Liver (tissue), 9 donors: Measurements from ENCODE around the gene CRTAP. TPM values are rescaled to one million over a fixed set of nuclear protein-coding genes. Genes with fewer than 3 reads are reported as not detected.
A peak's percentile ranks its signal among the peaks of the same experiment; 100 is the strongest.

Experiments
- DNase-seq: peaks from one replicate; pipeline ENCODE4 v3.0.0-alpha.2; 2017; ENCODE audit warnings: low spot score
- H3K27ac ChIP-seq, 2 donors: one replicate each; pipeline ENCODE4 v1.7.0; 2013; ENCODE audit warnings: inconsistent platforms in 2 of 2, low read length in 2 of 2, control low read depth in 1 of 2, low read depth in 1 of 2, mild to moderate bottlenecking in 1 of 2
- H3K27me3 ChIP-seq, 4 donors: one replicate each; pipeline versions ENCODE4 v1.6.1 to v1.7.0; 2013; ENCODE audit warnings: low read length in 3 of 4, inconsistent platforms in 1 of 4, mild to moderate bottlenecking in 1 of 4, moderate library complexity in 1 of 4; ENCODE audit not compliant: control insufficient read depth in 4 of 4, insufficient read depth in 4 of 4
- H3K36me3 ChIP-seq, 4 donors: one replicate each; pipeline versions ENCODE4 v1.6.1 to v1.7.0; 2013; ENCODE audit warnings: low read length in 3 of 4, mild to moderate bottlenecking in 3 of 4, low read depth in 1 of 4, moderate library complexity in 1 of 4; ENCODE audit not compliant: control insufficient read depth in 4 of 4, insufficient read depth in 3 of 4
- H3K4me1 ChIP-seq, 4 donors: one replicate each; pipeline versions ENCODE4 v1.6.1 to v1.7.0; 2013; ENCODE audit warnings: low read length in 3 of 4, mild to moderate bottlenecking in 3 of 4, moderate library complexity in 1 of 4; ENCODE audit not compliant: control insufficient read depth in 4 of 4, insufficient read depth in 4 of 4
- H3K4me3 ChIP-seq, 3 donors: one replicate each; pipeline versions ENCODE4 v1.6.1 to v1.7.0; 2013; ENCODE audit warnings: low read length in 3 of 3, control low read depth in 1 of 3, low read depth in 1 of 3, mild to moderate bottlenecking in 1 of 3
- H3K9ac ChIP-seq, 2 donors: one replicate each; pipeline ENCODE4 v1.7.0; 2013; ENCODE audit warnings: low read length in 2 of 2, mild to moderate bottlenecking in 2 of 2, moderate library complexity in 2 of 2, control low read depth in 1 of 2, low read depth in 1 of 2
- H3K9me3 ChIP-seq, 4 donors: one replicate each; pipeline versions ENCODE4 v1.6.1 to v1.7.0; 2013; ENCODE audit warnings: low read length in 3 of 4; ENCODE audit not compliant: control insufficient read depth in 4 of 4
- EGR1 ChIP-seq, 2 donors: IDR thresholded peaks; 2 replicates each; pipeline ENCODE4 v1.6.1; 2016 to 2018; ENCODE audit warnings: antibody characterized with exemption in 2 of 2, low read depth in 2 of 2
- FOXA1 ChIP-seq: IDR thresholded peaks from 2 replicates; pipeline ENCODE4 v1.6.1; 2016; ENCODE audit warnings: antibody characterized with exemption
- FOXA2 ChIP-seq: IDR thresholded peaks from 2 replicates; pipeline ENCODE4 v1.6.1; 2016; ENCODE audit warnings: antibody characterized with exemption
- GABPA ChIP-seq, 2 donors: IDR thresholded peaks in 1 of 2; conservative IDR thresholded peaks in 1 of 2; 2 replicates each; pipeline ENCODE4 v1.6.1; 2016; ENCODE audit warnings: antibody characterized with exemption in 2 of 2, mild to moderate bottlenecking in 1 of 2, moderate library complexity in 1 of 2
- HNF4A ChIP-seq, 2 donors: conservative IDR thresholded peaks; 2 replicates each; pipeline ENCODE4 v1.6.1; 2016; ENCODE audit warnings: antibody characterized with exemption in 2 of 2, mild to moderate bottlenecking in 2 of 2
- HNF4G ChIP-seq: IDR thresholded peaks from 2 replicates; pipeline ENCODE4 v1.6.1; 2016; ENCODE audit warnings: antibody characterized with exemption
- JUND ChIP-seq, 2 donors: IDR thresholded peaks; 2 replicates each; pipeline ENCODE4 v1.6.1; 2016; ENCODE audit warnings: antibody characterized with exemption in 2 of 2
- MAX ChIP-seq: IDR thresholded peaks from 2 replicates; pipeline ENCODE4 v1.6.1; 2016; ENCODE audit warnings: antibody characterized with exemption
- NR2F2 ChIP-seq: IDR thresholded peaks from 2 replicates; pipeline ENCODE4 v1.6.1; 2016; ENCODE audit warnings: antibody characterized with exemption
- RAD21 ChIP-seq, 2 donors: IDR thresholded peaks; 2 replicates each; pipeline ENCODE4 v1.6.1; 2016; ENCODE audit warnings: antibody characterized with exemption in 2 of 2, mild to moderate bottlenecking in 2 of 2
- RXRA ChIP-seq, 2 donors: IDR thresholded peaks; 2 replicates each; pipeline ENCODE4 v1.6.1; 2017 to 2018; ENCODE audit warnings: antibody characterized with exemption in 2 of 2, mild to moderate bottlenecking in 1 of 2
- SP1 ChIP-seq: IDR thresholded peaks from 2 replicates; pipeline ENCODE4 v1.6.1; 2018; ENCODE audit warnings: antibody characterized with exemption, mild to moderate bottlenecking
- TAF1 ChIP-seq: conservative IDR thresholded peaks from 2 replicates; pipeline ENCODE4 v1.6.1; 2016; ENCODE audit warnings: antibody characterized with exemption, mild to moderate bottlenecking
- YY1 ChIP-seq: IDR thresholded peaks from 2 replicates; pipeline ENCODE4 v1.6.1; 2016; ENCODE audit warnings: antibody characterized with exemption, mild to moderate bottlenecking
- ZBTB33 ChIP-seq: IDR thresholded peaks from 2 replicates; pipeline ENCODE4 v1.6.1; 2016; ENCODE audit warnings: antibody characterized with exemption
- WGBS: extraction: QIAGEN DNeasy Blood & Tissue Kit; methylation state at CpG from one replicate; pipeline ENCODE4 v1.1.7; 2013; 5-methylcytosine and 5-hydroxymethylcytosine counted together
- polyA plus RNA-seq, 2 donors: library from polyadenylated mRNA; stranded (reverse) in 1 of 2; unstranded in 1 of 2; fragments of 200-250 nt in 1 of 2; fragments of >200 nt in 1 of 2; fragmentation: Nextera tagmentation in 1 of 2; extraction: Ambion mirVana in 1 of 2; gene quantifications; one replicate each; pipeline versions ENCODE4 v1.2.1 to v1.2.3, GENCODE V29; 2013 to 2015
- total RNA-seq, 2 donors: library from RNA; depleted of rRNA; stranded (reverse); fragments of >200 nt; gene quantifications; one replicate each; pipeline ENCODE4 v1.2.3, GENCODE V29; 2014
- TF ChIP-seq, protein P1 (sequence below): IDR thresholded peaks from 2 replicates; pipeline ENCODE4 v1.6.1; 2016; ENCODE audit warnings: antibody characterized with exemption
- TF ChIP-seq, protein P2 (sequence below): fragments of 150-350 bp; IDR thresholded peaks from 2 replicates; pipeline ENCODE4 v1.5.1; 2017; ENCODE audit warnings: improper control_type of control experiment, low read depth, low read length; ENCODE audit not compliant: missing input control
- TF ChIP-seq, protein P3 (sequence below): IDR thresholded peaks from 2 replicates; pipeline ENCODE4 v1.6.1; 2016; ENCODE audit warnings: antibody characterized with exemption, mild to moderate bottlenecking
- donor health status: healthy.
- donor health status: healthy.
- donor health status: healthy.
- donor health status: healthy.
- donor health status: healthy.

Gene CRTAP
- total and polyA plus RNA-seq, 4 donors, result 26.5 to 47.6 (median 38.5) TPM

- TF ChIP-seq ZBTB33, result no peak
- no peak for TF ChIP-seq GABPA (IDR thresholded peaks at IDR 0.05 in 1 of 2, conservative IDR thresholded peaks at IDR 0.05 in 1 of 2)
- TF ChIP-seq RAD21 (IDR thresholded peaks at IDR 0.05), result no peak
- peak; percentile 66 to 73 for TF ChIP-seq JUND (IDR thresholded peaks at IDR 0.05)
- TF ChIP-seq, protein P1, sequence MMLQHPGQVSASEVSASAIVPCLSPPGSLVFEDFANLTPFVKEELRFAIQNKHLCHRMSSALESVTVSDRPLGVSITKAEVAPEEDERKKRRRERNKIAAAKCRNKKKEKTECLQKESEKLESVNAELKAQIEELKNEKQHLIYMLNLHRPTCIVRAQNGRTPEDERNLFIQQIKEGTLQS, result no peak
- no peak for TF ChIP-seq FOXA2
- peak in 1 of 2 donors; percentile 24 for TF ChIP-seq RXRA (IDR thresholded peaks at IDR 0.05)
- TF ChIP-seq YY1, result peak; percentile 53
- no peak for TF ChIP-seq TAF1
- TF ChIP-seq FOXA1, result no peak
- no peak for TF ChIP-seq HNF4G
- no peak for TF ChIP-seq HNF4A (conservative IDR thresholded peaks at IDR 0.05)
- no peak for TF ChIP-seq SP1
- Histone ChIP-seq H3K36me3 (no peaks in the 10 kb centered on the region), H3K27me3 (no peaks in the 10 kb centered on the region), H3K9ac (no peak overlapping the region), H3K4me3 (no peak overlapping the region), H3K9me3 (no peaks in the 10 kb centered on the region), H3K27ac (peak overlapping the region; percentile 78 to 94), H3K4me1 (peaks cover 3 to 19% (median 11%) of the 10 kb centered on the region in 4 donors)
- no peak for DNase-seq
- WGBS, result 77% methylated on average over 13 of the region's 13 CpGs
These were observed 1.4 kb downstream of the CRTAP start for GRCh38 chr3:33115024-33115768.

DNA sequence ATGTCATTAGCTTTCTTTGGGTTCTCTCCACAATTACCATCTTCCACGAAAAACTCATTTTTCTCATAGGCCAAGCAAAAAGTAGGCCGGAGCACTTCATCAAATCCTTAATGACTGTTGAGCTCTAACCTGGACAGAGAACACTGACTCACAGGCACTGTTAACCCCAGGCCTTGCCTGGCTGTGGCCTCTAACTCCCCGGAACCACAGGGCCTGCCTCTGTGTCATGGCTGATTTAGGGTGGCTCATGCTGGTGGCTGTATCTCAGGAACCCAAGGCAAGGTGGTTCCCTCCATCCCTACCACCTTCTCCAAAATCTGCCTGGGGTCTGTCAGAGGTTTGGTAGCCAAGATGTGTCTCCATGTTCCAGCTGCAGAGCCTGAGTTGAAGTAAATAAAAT is 3.6 kb downstream of the CRTAP start:
- TF ChIP-seq, protein P1, result no peak
- TF ChIP-seq GABPA (IDR thresholded peaks at IDR 0.05 in 1 of 2, conservative IDR thresholded peaks at IDR 0.05 in 1 of 2) (no peak), HNF4G (no peak), RXRA (IDR thresholded peaks at IDR 0.05) (no peak), JUND (IDR thresholded peaks at IDR 0.05) (no peak), NR2F2 (no peak), EGR1 (IDR thresholded peaks at IDR 0.05; ENCODE audit: low read depth in 2 of 2) (no peak), HNF4A (conservative IDR thresholded peaks at IDR 0.05) (no peak), FOXA1 (no peak), SP1 (no peak), TAF1 (no peak), MAX (no peak), FOXA2 (no peak), RAD21 (IDR thresholded peaks at IDR 0.05) (no peak), YY1 (no peak), ZBTB33 (no peak)
- TF ChIP-seq, protein P2, sequence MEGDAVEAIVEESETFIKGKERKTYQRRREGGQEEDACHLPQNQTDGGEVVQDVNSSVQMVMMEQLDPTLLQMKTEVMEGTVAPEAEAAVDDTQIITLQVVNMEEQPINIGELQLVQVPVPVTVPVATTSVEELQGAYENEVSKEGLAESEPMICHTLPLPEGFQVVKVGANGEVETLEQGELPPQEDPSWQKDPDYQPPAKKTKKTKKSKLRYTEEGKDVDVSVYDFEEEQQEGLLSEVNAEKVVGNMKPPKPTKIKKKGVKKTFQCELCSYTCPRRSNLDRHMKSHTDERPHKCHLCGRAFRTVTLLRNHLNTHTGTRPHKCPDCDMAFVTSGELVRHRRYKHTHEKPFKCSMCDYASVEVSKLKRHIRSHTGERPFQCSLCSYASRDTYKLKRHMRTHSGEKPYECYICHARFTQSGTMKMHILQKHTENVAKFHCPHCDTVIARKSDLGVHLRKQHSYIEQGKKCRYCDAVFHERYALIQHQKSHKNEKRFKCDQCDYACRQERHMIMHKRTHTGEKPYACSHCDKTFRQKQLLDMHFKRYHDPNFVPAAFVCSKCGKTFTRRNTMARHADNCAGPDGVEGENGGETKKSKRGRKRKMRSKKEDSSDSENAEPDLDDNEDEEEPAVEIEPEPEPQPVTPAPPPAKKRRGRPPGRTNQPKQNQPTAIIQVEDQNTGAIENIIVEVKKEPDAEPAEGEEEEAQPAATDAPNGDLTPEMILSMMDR, result no peak
- TF ChIP-seq, protein P3, sequence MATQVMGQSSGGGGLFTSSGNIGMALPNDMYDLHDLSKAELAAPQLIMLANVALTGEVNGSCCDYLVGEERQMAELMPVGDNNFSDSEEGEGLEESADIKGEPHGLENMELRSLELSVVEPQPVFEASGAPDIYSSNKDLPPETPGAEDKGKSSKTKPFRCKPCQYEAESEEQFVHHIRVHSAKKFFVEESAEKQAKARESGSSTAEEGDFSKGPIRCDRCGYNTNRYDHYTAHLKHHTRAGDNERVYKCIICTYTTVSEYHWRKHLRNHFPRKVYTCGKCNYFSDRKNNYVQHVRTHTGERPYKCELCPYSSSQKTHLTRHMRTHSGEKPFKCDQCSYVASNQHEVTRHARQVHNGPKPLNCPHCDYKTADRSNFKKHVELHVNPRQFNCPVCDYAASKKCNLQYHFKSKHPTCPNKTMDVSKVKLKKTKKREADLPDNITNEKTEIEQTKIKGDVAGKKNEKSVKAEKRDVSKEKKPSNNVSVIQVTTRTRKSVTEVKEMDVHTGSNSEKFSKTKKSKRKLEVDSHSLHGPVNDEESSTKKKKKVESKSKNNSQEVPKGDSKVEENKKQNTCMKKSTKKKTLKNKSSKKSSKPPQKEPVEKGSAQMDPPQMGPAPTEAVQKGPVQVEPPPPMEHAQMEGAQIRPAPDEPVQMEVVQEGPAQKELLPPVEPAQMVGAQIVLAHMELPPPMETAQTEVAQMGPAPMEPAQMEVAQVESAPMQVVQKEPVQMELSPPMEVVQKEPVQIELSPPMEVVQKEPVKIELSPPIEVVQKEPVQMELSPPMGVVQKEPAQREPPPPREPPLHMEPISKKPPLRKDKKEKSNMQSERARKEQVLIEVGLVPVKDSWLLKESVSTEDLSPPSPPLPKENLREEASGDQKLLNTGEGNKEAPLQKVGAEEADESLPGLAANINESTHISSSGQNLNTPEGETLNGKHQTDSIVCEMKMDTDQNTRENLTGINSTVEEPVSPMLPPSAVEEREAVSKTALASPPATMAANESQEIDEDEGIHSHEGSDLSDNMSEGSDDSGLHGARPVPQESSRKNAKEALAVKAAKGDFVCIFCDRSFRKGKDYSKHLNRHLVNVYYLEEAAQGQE, result no peak
- H3K9me3 ChIP-seq, result no peaks in the 10 kb centered on the region
- no peak overlapping the region for H3K4me3 ChIP-seq
- peaks cover 0 to 7% (median 0%) of the 10 kb centered on the region in 4 donors for H3K36me3 ChIP-seq
- no peak overlapping the region for H3K27ac ChIP-seq
- WGBS, result 98% methylated on average over 3 of the region's 3 CpGs
- no peak overlapping the region for H3K9ac ChIP-seq
- no peaks in the 10 kb centered on the region for H3K27me3 ChIP-seq
- peaks cover 3 to 19% (median 11%) of the 10 kb centered on the region in 4 donors for H3K4me1 ChIP-seq
- no peak for DNase-seq
